Progenitor cell of endocrine pancreas (in vitro differentiated cells): ENCODE results near the gene GARIN5A. TPM values are rescaled to one million over a fixed set of nuclear protein-coding genes. Genes with fewer than 3 reads are reported as not detected.

Source experiments
- DNase-seq: peaks from one replicate; pipeline ENCODE4 v3.0.0; 2021; ENCODE audit warnings: low spot score; ENCODE audit not compliant: unreplicated experiment
- H3K27ac Mint-ChIP-seq: 2 replicates; pipeline ENCODE4 v1.8.0; 2021; ENCODE audit warnings: mild to moderate bottlenecking, moderate library complexity, mixed read lengths
- H3K27me3 Mint-ChIP-seq: 2 replicates; pipeline ENCODE4 v1.8.0; 2021; ENCODE audit warnings: mixed read lengths
- H3K36me3 Mint-ChIP-seq: 2 replicates; pipeline ENCODE4 v1.8.0; 2022; ENCODE audit warnings: mixed read lengths; ENCODE audit not compliant: insufficient read depth
- H3K4me1 Mint-ChIP-seq: 2 replicates; pipeline ENCODE4 v1.8.0; 2021; ENCODE audit warnings: low read depth, mixed read lengths
- H3K4me3 Mint-ChIP-seq: 2 replicates; pipeline ENCODE4 v1.8.0; 2021; ENCODE audit warnings: low read depth, mild to moderate bottlenecking, moderate library complexity, mixed read lengths
- H3K9me3 Mint-ChIP-seq: 2 replicates; pipeline ENCODE4 v1.8.0; 2021; ENCODE audit warnings: low read depth, mixed read lengths
- total RNA-seq: library from RNA; stranded (reverse); gene quantifications from 2 replicates; pipeline ENCODE4 v1.2.1, GENCODE V29; 2021
- TF ChIP-seq, protein P1 (sequence below): fragments of 200-600 bp; sonication (generic); IDR thresholded peaks from one replicate; pipeline ENCODE4 v1.5.0; 2021; ENCODE audit warnings: antibody characterized with exemption, mild to moderate bottlenecking; ENCODE audit not compliant: unreplicated experiment

GARIN5A gene
- total RNA-seq, 1 donor from 2014 or later, result 11.6 TPM

DNA sequence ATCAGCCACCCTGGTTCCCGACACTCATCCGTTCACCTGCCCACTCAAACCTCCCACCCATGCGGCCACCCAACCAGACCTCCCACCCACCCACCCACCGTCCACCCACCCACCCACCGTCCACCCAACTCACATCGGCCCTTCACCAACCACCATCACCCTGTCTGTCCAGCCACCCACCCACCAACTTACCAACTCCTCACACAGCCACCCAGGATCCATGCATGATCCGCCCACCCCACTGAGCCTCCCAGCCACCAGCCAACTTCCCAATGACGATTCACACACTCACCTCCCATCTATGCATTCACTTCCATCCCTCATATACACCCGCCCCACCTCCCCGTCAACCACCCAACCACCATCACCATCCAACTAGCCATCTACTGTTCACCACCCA, 30.1 kb upstream of the GARIN5A start:
- DNase-seq, result no peak
- H3K27ac Mint-ChIP-seq, result no peak overlapping the region
- no peaks in the 10 kb centered on the region for H3K9me3 Mint-ChIP-seq
- H3K27me3 Mint-ChIP-seq, result no peaks in the 10 kb centered on the region
- no peaks in the 10 kb centered on the region for H3K36me3 Mint-ChIP-seq
- TF ChIP-seq, protein P1, sequence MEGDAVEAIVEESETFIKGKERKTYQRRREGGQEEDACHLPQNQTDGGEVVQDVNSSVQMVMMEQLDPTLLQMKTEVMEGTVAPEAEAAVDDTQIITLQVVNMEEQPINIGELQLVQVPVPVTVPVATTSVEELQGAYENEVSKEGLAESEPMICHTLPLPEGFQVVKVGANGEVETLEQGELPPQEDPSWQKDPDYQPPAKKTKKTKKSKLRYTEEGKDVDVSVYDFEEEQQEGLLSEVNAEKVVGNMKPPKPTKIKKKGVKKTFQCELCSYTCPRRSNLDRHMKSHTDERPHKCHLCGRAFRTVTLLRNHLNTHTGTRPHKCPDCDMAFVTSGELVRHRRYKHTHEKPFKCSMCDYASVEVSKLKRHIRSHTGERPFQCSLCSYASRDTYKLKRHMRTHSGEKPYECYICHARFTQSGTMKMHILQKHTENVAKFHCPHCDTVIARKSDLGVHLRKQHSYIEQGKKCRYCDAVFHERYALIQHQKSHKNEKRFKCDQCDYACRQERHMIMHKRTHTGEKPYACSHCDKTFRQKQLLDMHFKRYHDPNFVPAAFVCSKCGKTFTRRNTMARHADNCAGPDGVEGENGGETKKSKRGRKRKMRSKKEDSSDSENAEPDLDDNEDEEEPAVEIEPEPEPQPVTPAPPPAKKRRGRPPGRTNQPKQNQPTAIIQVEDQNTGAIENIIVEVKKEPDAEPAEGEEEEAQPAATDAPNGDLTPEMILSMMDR, result no peak
- H3K4me3 Mint-ChIP-seq, result no peak overlapping the region
- H3K4me1 Mint-ChIP-seq, result peaks cover 4% of the 10 kb centered on the region

GRCh38 chr19:50505856-50506611, 29.4 kb upstream of the GARIN5A start:
- Mint-ChIP-seq H3K36me3 (no peaks in the 10 kb centered on the region), H3K4me3 (no peak overlapping the region), H3K9me3 (no peaks in the 10 kb centered on the region), H3K27ac (no peak overlapping the region), H3K27me3 (no peaks in the 10 kb centered on the region), H3K4me1 (peaks cover 2% of the 10 kb centered on the region)
- TF ChIP-seq, protein P1, result no peak
- DNase-seq, result no peak

- H3K27ac Mint-ChIP-seq, result peak overlapping the region; percentile 77
- H3K36me3 Mint-ChIP-seq, result no peaks in the 10 kb centered on the region
- TF ChIP-seq, protein P1, result no peak
- peaks cover 3% of the 10 kb centered on the region for H3K27me3 Mint-ChIP-seq
- no peaks in the 10 kb centered on the region for H3K9me3 Mint-ChIP-seq
- H3K4me3 Mint-ChIP-seq, result no peak overlapping the region
- H3K4me1 Mint-ChIP-seq, result peaks cover 3% of the 10 kb centered on the region
- DNase-seq, result no peak
Measured at GRCh38 chr19:50501568-50502475, 25.2 kb upstream of the GARIN5A start.

DNA sequence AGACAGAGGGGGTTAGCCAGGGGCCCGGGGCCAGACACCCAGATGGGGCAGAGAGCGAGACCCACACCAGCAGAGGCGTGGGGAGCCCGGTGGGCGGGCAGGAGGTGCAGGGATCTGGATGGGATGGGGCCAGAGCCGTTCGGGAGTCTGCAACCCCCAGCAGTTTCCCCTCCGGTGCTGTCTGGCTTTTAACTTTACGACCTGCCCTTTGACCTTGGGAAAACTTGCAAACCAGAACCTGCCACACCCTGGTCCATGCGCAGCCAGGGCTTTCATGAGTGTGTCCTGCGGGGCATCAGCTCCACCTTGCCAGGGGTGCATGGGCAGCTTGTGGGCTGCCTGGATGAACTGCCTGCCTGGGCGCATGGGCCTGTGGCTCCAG, 24.5 kb upstream of the GARIN5A start:
- Mint-ChIP-seq H3K4me1 (peaks cover 3% of the 10 kb centered on the region), H3K27me3 (peaks cover 4% of the 10 kb centered on the region), H3K4me3 (no peak overlapping the region), H3K9me3 (no peaks in the 10 kb centered on the region), H3K27ac (no peak overlapping the region), H3K36me3 (no peaks in the 10 kb centered on the region)
- TF ChIP-seq, protein P1, result no peak
- DNase-seq, result no peak

DNA sequence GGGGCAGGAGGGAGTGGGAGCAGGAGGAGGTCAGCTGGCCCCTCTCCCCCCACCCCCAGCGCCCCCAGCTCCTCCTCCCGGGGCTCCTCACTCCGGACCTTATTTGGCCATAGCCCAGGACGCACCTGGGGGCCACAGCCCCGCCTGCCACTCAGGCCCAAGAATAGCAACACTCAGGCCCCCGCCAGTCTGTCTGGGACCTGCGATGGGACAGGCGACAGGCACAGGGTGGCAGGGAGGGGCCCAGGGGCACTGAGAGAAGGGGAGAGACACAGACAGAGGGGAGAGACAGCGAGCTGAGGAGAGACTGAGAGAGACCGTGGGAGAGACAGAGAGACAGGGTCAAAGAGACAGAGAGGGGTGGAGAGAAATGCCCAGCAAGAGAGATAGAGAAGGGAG, 24.1 kb upstream of the GARIN5A start:
- Mint-ChIP-seq H3K4me1 (peaks cover 3% of the 10 kb centered on the region), H3K9me3 (no peaks in the 10 kb centered on the region), H3K36me3 (no peaks in the 10 kb centered on the region), H3K27me3 (peaks cover 6% of the 10 kb centered on the region), H3K4me3 (no peak overlapping the region), H3K27ac (no peak overlapping the region)
- TF ChIP-seq, protein P1, result no peak
- no peak for DNase-seq
